Myocyte (in vitro differentiated cells): Measurements from ENCODE around the gene FBXL12. TPM values are rescaled to one million over a fixed set of nuclear protein-coding genes. Genes with fewer than 3 reads are reported as not detected.
A peak's percentile ranks its signal among the peaks of the same experiment; 100 is the strongest.
"Not testable (repeated sequence)": the region's sequence is repeated elsewhere in the genome, so short reads cannot be mapped to it uniquely, and the experiment has no call there.

ENCODE experiments used
- DNase-seq: peaks from one replicate; pipeline ENCODE4 v3.0.0-alpha.2; 2012; ENCODE audit warnings: low read depth
- polyA plus RNA-seq: library from polyadenylated mRNA; unstranded; fragments of >200 nt; gene quantifications from one replicate; pipeline ENCODE4 v1.2.1, GENCODE V29; 2012; ENCODE audit warnings: missing spikeins
- total RNA-seq: library from RNA; depleted of rRNA; stranded (reverse); fragments of >200 nt; gene quantifications from 2 replicates; pipeline ENCODE4 v1.2.3, GENCODE V29; 2014

FBXL12 gene
- total RNA-seq = 21.1 and 25.4 TPM in 2 replicates
- 24.4 TPM for polyA plus RNA-seq

DNA sequence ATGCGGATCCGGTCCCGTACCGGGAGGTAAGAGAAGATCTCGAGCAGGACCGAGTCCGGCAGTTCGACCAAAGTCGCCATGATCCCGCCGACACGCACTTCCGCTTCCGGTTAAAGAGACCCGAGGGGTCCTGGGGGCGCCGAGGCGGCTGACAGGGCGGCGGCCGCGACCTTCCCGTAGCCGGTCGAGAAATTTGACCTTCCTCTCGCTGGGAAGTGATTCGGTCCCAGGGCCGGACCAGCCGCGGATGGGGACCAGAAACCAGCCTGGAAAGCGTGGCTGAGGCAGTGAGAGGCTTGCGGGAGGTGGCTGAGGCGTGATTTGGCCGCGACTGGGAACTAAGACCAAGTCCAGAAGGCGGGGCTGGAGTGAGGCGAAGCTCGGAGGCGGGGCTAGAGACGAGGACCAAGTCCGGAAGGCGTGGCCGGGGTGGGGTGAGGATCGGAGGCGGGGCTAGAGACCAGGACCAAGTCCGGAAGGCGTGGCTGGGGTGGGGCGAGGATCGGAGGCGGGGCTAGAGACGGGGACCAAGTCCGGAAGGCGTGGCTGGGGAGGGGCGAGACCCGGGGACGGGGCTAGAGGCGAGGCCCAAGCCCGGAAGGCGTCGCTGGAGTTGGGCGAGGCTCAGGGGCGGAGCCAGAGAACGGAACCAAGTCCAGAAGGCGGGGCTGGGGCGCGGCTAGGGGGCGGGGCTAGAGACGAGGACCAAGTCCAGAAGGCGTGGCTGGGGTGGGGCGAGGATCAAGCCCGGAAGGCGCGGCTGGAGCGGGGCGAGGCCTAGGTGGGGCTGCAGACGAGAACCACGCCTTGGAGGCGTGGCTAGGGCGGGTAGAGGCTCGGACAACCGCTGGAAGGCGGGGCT is at the start of gene FBXL12:
Gene FBXL12 (minus strand): TSS at position 346 of the 862 bp plus-strand sequence. CDS start 266 bp downstream, at position 80.
- DNase-seq = peak; percentile 100

GRCh38 chr19:9865732-9866501 is 47.0 kb upstream of the FBXL12 start:
- peak; percentile 12 for DNase-seq

- no peak for DNase-seq
These were observed 44.9 kb upstream of the FBXL12 start for GRCh38 chr19:9863759-9864158.

DNA sequence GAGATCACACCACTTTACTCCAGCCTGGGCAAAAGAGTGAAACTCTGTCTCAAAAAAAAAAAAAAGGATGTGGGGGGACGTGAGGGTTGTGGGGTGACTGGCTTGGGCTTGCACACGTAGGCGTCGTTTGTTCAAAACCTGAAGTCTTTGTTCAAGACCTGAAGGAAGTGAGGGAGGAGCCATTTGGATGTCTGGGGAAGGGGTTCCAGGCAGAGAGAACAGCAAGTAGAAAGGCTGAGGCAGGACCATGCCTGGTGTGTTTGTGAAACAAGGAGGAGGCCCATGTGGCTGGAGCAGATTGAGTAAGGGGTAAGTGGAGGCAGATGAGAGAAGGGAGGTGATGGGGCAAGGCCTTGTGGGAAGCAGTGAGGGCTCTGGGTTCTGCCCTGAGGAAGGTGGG is 44.1 kb upstream of the FBXL12 start:
- DNase-seq = no peak

GRCh38 chr19:9861503-9861902 is 42.6 kb upstream of the FBXL12 start:
- no peak for DNase-seq

DNA sequence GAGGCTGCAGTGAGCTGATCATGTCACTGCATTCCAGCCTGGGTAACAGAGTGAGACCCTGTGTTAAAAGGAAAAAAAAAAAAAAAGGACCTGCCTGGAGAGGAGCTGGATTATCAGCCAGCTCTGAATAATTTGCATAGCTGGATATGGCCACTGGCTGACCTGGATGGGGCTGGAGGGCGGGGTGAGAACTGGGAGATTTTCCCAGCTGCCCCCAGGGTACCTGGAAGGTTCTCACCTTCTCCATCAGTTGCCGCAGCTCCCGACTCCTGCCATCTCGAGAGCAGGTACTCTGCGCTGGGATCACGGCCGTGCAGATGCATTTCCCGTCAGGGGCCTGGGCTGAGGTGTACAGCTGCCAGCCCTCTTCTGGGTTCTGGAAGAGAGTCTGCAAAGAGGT is 41.5 kb upstream of the FBXL12 start:
- no peak for DNase-seq

- no peak for DNase-seq
These were observed 39.9 kb upstream of the FBXL12 start for GRCh38 chr19:9858766-9859165.

- DNase-seq = no peak
These were observed 39.3 kb upstream of the FBXL12 start for GRCh38 chr19:9857920-9858746.

DNA sequence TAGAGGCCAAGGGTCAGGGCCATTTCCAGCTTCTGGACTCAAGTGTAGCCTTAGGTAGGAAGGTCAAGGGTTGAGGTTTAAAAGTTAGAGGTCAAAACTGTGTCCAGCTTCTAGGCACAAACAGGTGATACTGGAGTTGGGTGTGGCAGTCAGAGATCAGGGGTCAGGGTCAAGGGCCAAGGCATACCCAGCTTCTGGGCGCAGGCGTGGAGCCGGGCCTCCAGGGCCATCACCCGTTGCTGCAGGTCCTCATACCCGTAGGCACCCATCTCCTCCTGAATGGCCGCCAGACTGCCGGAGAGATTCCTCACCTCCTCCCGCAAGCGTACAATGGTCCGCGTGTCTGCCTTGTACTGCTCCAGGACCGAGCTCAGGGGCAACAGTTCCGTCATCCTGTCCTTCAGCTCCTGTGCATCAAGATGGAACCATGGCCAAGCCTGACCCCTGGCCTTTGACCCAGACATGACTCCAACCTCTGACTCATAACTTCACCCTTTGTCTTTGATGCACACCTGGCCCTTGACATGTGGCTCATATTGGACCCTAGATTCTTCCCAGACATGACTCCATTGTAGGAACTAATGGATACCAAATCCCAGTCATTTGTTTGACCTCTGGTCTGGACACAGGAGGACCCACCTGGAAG is 38.3 kb upstream of the FBXL12 start:
- DNase-seq = no peak

GRCh38 chr19:9856609-9857008 is 37.7 kb upstream of the FBXL12 start:
- DNase-seq = no peak

- DNase-seq = no peak
These were observed 35.5 kb upstream of the FBXL12 start for GRCh38 chr19:9854282-9854846.

DNA sequence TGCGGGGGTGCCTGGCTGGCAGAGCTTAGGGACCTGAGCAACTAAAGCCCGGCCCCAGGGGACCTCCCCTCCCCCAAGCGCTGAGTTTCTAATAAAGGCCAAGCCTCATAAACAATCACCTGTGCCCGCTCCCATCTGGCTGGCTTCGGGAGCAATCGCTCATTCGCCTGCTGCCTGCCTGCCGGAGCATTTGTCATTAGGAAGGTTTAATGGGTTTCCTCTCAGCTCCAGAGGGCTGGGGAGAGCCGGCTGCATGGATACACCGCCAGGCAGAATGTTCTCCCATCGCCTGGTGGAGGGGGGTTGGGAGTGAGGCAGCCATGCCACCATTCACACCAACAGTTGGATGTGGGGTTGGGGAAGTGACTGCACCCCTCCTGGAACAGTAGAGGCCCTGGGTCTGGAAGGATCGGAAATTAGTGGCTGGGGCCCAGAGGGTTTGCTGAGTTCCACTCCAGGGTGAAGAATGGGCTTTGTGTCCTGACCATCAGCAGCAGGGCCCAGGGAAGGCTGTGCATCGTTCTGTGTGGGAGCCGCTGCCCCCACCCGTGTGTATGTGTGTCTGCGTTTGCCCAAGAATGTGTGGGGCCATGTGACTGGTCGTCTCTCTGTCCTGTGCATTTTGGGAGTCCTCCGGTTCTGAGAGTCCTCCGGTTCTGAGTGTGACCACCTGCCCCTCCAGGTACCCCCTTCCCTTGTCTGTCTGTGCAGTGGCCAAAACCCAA is 31.5 kb upstream of the FBXL12 start:
- DNase-seq = no peak

DNA sequence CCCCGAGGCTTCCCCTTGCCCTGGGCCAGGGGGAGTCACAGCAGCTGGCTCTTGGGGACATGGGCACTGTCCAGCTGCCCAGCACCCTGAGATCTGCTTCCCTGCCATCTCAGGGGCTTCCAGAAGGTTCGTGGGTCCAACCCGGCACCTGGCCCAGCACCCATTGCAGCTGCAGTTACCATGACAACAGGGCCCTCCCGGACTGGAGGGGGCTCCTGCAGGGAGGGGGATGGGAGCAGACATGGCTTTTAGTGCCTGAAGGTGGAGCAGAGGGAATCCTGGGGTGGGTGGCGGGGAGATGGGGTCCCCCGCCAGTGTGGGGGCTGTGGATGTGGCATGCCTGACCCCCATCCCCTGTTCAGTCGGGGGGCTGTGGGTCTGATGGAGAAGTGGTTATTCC is 30.9 kb upstream of the FBXL12 start:
- DNase-seq = no peak

DNA sequence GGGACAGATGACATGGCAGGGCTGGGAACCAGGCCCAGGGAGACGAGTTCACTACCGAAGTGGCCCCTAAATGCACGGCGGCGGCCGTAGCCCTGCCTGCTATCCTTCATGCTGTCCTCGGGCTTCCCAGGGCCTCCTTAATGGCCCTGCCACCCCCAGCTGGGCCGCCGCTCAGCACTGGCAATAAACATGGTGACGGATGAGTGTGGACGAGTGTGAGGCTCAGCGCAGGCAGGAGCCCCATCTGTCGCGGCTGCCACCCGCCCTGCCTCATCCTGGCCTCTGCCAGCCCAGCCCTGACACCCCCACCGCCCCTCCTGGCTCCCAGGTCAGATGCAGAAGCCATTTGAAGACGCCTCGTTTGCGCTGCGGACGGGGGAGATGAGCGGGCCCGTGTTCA is 29.9 kb upstream of the FBXL12 start:
- no peak for DNase-seq

DNA sequence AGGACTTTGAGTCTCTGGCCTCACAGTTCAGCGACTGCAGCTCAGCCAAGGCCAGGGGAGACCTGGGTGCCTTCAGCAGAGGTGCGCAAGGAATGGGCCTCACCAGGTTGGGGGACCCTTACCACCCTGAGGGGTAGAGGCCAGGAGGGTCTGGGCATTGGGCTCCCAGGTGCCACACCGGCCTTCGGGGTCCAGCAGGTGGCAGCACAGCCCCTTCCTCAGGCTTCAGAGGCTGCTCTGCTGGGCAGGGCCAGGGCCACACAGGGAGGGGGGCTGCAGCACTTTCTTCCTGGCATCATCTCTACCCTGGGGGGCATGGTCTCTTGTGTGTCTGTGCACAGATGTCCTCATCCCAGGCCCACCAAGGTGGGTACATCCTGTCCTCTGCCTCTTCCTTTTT is 29.2 kb upstream of the FBXL12 start:
- no peak for DNase-seq

- DNase-seq = peak; percentile 83
These were observed 28.3 kb upstream of the FBXL12 start for GRCh38 chr19:9847087-9847671.

DNA sequence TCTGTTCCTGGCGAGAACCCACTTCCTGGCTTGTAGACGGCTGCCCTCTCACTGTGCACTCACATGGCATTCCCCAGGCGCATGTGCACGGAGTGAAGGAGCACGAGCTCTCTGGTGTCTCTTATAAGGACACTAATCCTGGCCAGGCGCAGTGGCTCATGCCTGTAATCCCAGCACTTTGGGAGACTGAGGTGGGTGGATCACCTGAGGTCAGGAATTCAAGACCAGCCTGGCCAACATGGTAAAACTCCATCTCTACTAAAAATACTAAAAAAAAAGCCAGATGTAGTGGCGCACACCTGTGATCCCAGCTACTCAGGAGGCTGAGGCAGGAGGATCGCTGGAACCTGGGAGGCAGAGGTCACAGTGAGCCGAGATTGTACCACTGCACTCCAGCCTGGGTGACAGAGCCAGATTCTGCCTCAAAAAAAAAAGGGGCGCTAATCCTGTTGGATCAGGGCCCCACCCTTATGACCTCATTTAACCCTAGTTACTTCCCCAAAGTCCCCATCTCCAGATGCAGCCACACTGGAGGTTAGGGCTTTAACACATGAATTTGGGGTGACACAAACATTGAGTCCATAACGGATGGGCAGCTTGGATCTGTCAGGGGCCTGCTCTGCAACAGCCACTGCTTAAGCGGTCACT is 24.9 kb upstream of the FBXL12 start:
- DNase-seq = not testable (repeated sequence)

GRCh38 chr19:9842834-9843625 is 24.2 kb upstream of the FBXL12 start:
- no peak for DNase-seq
